Psoas muscle (tissue), 8 donors: Measurements from ENCODE around the gene MAP7D1. TPM values are rescaled to one million over a fixed set of nuclear protein-coding genes. Genes with fewer than 3 reads are reported as not detected.
"Not testable (repeated sequence)": the region's sequence is repeated elsewhere in the genome, so short reads cannot be mapped to it uniquely, and the experiment has no call there.

Experiments
- ATAC-seq, 4 donors: fragments of 200-7000 bp; cut with Tn5 transposase; one replicate each; pipeline ENCODE4 v1.9.1; 2020; ENCODE audit warnings: moderate library complexity in 3 of 4, mild to moderate bottlenecking in 2 of 4
- DNase-seq, 2 donors: peaks; one replicate each; pipeline ENCODE4 v3.0.0-alpha.2; 2020
- H3K27ac ChIP-seq: fragments of 200-600 bp; one replicate; pipeline ENCODE4 v1.8.0; 2022
- H3K27me3 ChIP-seq, 3 donors: fragments of 200-600 bp in 1 of 3; one replicate each; pipeline versions ENCODE4 v1.6.1 to v1.8.0; 2013 to 2022; ENCODE audit warnings: low read length in 2 of 3, mild to moderate bottlenecking in 2 of 3, moderate library complexity in 1 of 3; ENCODE audit not compliant: insufficient read depth in 3 of 3
- H3K36me3 ChIP-seq, 2 donors: fragments of 200-600 bp in 1 of 2; one replicate each; pipeline versions ENCODE4 v1.6.1 to v1.8.0; 2013 to 2022; ENCODE audit warnings: low read depth in 1 of 2, mild to moderate bottlenecking in 1 of 2, moderate library complexity in 1 of 2; ENCODE audit not compliant: insufficient read depth in 1 of 2
- H3K4me1 ChIP-seq: fragments of 200-600 bp; one replicate; pipeline ENCODE4 v1.8.0; 2022
- H3K4me3 ChIP-seq: fragments of 200-600 bp; one replicate; pipeline ENCODE4 v1.8.0; 2022; ENCODE audit warnings: mild to moderate bottlenecking
- H3K9me3 ChIP-seq: fragments of 200-600 bp; one replicate; pipeline ENCODE4 v1.8.0; 2022
- CTCF ChIP-seq: fragments of 200-600 bp; IDR thresholded peaks from one replicate; pipeline ENCODE4 v1.8.0; 2022; ENCODE audit warnings: antibody characterized with exemption
- WGBS, 3 donors: extraction: QIAGEN DNeasy Blood & Tissue Kit; methylation state at CpG; one replicate each; pipeline versions ENCODE4 v1.1.6 to v1.1.7; 2013; 5-methylcytosine and 5-hydroxymethylcytosine counted together
- intact Hi-C, 2 donors: fragments of 100-400 bp; cut with DNase I; formaldehyde crosslinking; loops; one replicate each; pipeline versions ENCODE4 v1.11.0 to v1.14.2; 2022
- polyA plus RNA-seq, 3 donors: library from polyadenylated mRNA; stranded (reverse); fragments of 200-250 nt; gene quantifications; one replicate each; pipeline ENCODE4 v1.2.3, GENCODE V29; 2013
- total RNA-seq, 4 donors: library from RNA; stranded (reverse); fragmentation: NEBNext Ultra II Directional in 2 of 4; extraction: Animal tissue kit (Norgen Biotek cat#: 25700) in 2 of 4; gene quantifications; one replicate each; pipeline versions ENCODE4 v1.2.1 to v1.2.4, GENCODE V29; 2021 to 2023
- donor health status: healthy with polysubstance abuse.
- donor health status: DM: no; HTN: no; CAD: no; lungs with moderate emphysema.
- donor health status: Bipolar disorder and iron deficiency.
- donor health status: healthy.
- donor health status: DM: yes; HTN: yes; CAD: no.
- donor health status: DM: no; HTN: no; CAD: no.
- donor health status: DM: no; HTN: no; CAD: no.
- donor health status: DM: yes; HTN: yes; CAD: no.

The MAP7D1 gene
- total and polyA plus RNA-seq, 7 donors = 117 to 342 (median 212) TPM

GRCh38 chr1:36212782-36213181, 56.8 kb downstream of the MAP7D1 start:
- Histone ChIP-seq H3K36me3 (no peaks in the 10 kb centered on the region), H3K4me3 (no peak overlapping the region), H3K9me3 (no peaks in the 10 kb centered on the region), H3K4me1 (peaks cover 3% of the 10 kb centered on the region), H3K27me3 (no peaks in the 10 kb centered on the region), H3K27ac (no peak overlapping the region)
- intact Hi-C loops = loop anchor here in 1 of 2 donors (10.0 kb wide), 2 partner anchors 118 to 212 kb away; no protein-coding TSS in a partner anchor
- DNase-seq = no peak
- no peak for TF ChIP-seq CTCF
- WGBS, 3 donors = 72 to 86% (median 86%) methylated on average over 2 of the region's 2 CpGs
- no peak for ATAC-seq

GRCh38 chr1:36217670-36218069, 61.7 kb downstream of the MAP7D1 start:
- H3K4me3 ChIP-seq = no peak overlapping the region
- ATAC-seq (peak; percentile 74 to 93 (median 82)), DNase-seq (no peak)
- H3K36me3 ChIP-seq = no peaks in the 10 kb centered on the region
- intact Hi-C loops = loop anchor here in 1 of 2 donors (10.0 kb wide), 2 partner anchors 123 to 207 kb away; no protein-coding TSS in a partner anchor
- no peaks in the 10 kb centered on the region for H3K9me3 ChIP-seq
- TF ChIP-seq CTCF = peak; percentile 39
- no peaks in the 10 kb centered on the region for H3K27me3 ChIP-seq
- 38 to 55% (median 50%) methylated on average over 2 of the region's 2 CpGs for WGBS, 3 donors
- peak overlapping the region; percentile 46 for H3K27ac ChIP-seq
- H3K4me1 ChIP-seq = peaks cover under 1% of the 10 kb centered on the region

GRCh38 chr1:36221901-36222300, 65.9 kb downstream of the MAP7D1 start:
- H3K9me3 ChIP-seq, H3K27ac ChIP-seq, H3K36me3 ChIP-seq, H3K4me3 ChIP-seq, ATAC-seq, H3K27me3 ChIP-seq, DNase-seq: not testable (repeated sequence)
- 93 to 98% (median 97%) methylated on average over 7 of the region's 7 CpGs for WGBS, 3 donors
- H3K4me1 ChIP-seq = peaks cover 14% of the 10 kb centered on the region
- intact Hi-C loops = loop anchor here in 1 of 2 donors (5.0 kb wide), 1 partner anchor 65 kb away; the partner anchor contains the start of gene MAP7D1

- H3K27ac ChIP-seq = peak overlapping the region; percentile 98
- no peaks in the 10 kb centered on the region for H3K27me3 ChIP-seq
- WGBS, 3 donors = 79 to 84% (median 80%) methylated on average over 33 of the region's 33 CpGs
- no peak for ATAC-seq
- H3K4me1 ChIP-seq = peaks cover 22% of the 10 kb centered on the region
- TF ChIP-seq CTCF = no peak
- no peak for DNase-seq
- H3K4me3 ChIP-seq = peak overlapping the region; percentile 94
- intact Hi-C loops = loop anchor here in 1 of 2 donors (5.0 kb wide), 1 partner anchor 65 kb away; the partner anchor contains the start of gene MAP7D1
- no peaks in the 10 kb centered on the region for H3K9me3 ChIP-seq
- peaks cover 0 to 17% of the 10 kb centered on the region in 2 donors for H3K36me3 ChIP-seq
Observed at GRCh38 chr1:36222481-36223380, 66.8 kb downstream of the MAP7D1 start.

- 1 to 3% (median 2%) methylated on average over 16 of the region's 16 CpGs for whole genome bisulfite sequencing, 3 donors
- peaks cover 0 to 24% of the 10 kb centered on the region in 2 donors for H3K36me3 ChIP-seq
- H3K4me1 ChIP-seq = peaks cover 30% of the 10 kb centered on the region
- TF ChIP-seq CTCF = no peak
- no peaks in the 10 kb centered on the region for H3K27me3 ChIP-seq
- no peaks in the 10 kb centered on the region for H3K9me3 ChIP-seq
- H3K27ac ChIP-seq = peak overlapping the region; percentile 98
- peak in 3 of 4 donors; percentile 22 to 39 (median 25) for ATAC-seq
- intact Hi-C loops = loop anchor here in 1 of 2 donors (5.0 kb wide), 1 partner anchor 66 kb away; the partner anchor contains the start of gene MAP7D1
- DNase-seq = no peak
- peak overlapping the region; percentile 94 for H3K4me3 ChIP-seq
Observed at GRCh38 chr1:36223381-36223995, 67.5 kb downstream of the MAP7D1 start.
